Natural killer cell (primary cell): ENCODE results near the gene FLRT1. TPM values are rescaled to one million over a fixed set of nuclear protein-coding genes. Genes with fewer than 3 reads are reported as not detected.

Experiments used
- ATAC-seq, 3 donors: fragments of 150-1000 bp in 2 of 3; fragments of 200-7000 bp in 1 of 3; cut with Tn5 transposase; 1 replicate in 1 of 3; 2 replicates in 2 of 3; pipeline ENCODE4 v1.10.0; 2021; ENCODE audit warnings: mild to moderate bottlenecking in 2 of 3, moderate library complexity in 2 of 3
- DNase-seq, 2 donors: peaks; one replicate each; pipeline versions ENCODE4 v3.0.0 to v3.0.0-alpha.2; 2013 to 2021; ENCODE audit warnings: mixed read lengths in 1 of 2
- H3K27ac ChIP-seq: one replicate; pipeline ENCODE4 v1.5.1; 2013; ENCODE audit warnings: mild to moderate bottlenecking, low read length
- H3K27me3 ChIP-seq: one replicate; pipeline ENCODE4 v1.6.1; 2013; ENCODE audit warnings: low read length; ENCODE audit not compliant: control insufficient read depth, insufficient read depth
- H3K36me3 ChIP-seq: one replicate; pipeline ENCODE4 v1.6.1; 2013; ENCODE audit warnings: low read length; ENCODE audit not compliant: control insufficient read depth, insufficient read depth
- H3K4me1 ChIP-seq: one replicate; pipeline ENCODE4 v1.6.1; 2013; ENCODE audit warnings: low read length; ENCODE audit not compliant: control insufficient read depth, insufficient read depth
- H3K4me3 ChIP-seq: one replicate; pipeline ENCODE4 v1.5.1; 2013; ENCODE audit warnings: low read length
- H3K9me3 ChIP-seq: one replicate; pipeline ENCODE4 v1.6.1; 2013; ENCODE audit warnings: low read length; ENCODE audit not compliant: control insufficient read depth, insufficient read depth
- H3K27ac Mint-ChIP-seq, 2 donors: one replicate each; pipeline ENCODE4 v1.8.0; 2022; ENCODE audit warnings: mild to moderate bottlenecking in 2 of 2, mixed read lengths in 2 of 2, moderate library complexity in 1 of 2
- H3K27me3 Mint-ChIP-seq, 2 donors: one replicate each; pipeline ENCODE4 v1.8.0; 2022; ENCODE audit warnings: low read depth in 2 of 2, mixed read lengths in 2 of 2
- H3K36me3 Mint-ChIP-seq: one replicate; pipeline ENCODE4 v1.8.0; 2022; ENCODE audit warnings: mixed read lengths
- H3K4me1 Mint-ChIP-seq, 2 donors: one replicate each; pipeline ENCODE4 v1.8.0; 2022; ENCODE audit warnings: mixed read lengths in 2 of 2
- H3K4me3 Mint-ChIP-seq: one replicate; pipeline ENCODE4 v1.8.0; 2022; ENCODE audit warnings: mild to moderate bottlenecking, moderate library complexity, mixed read lengths
- H3K9me3 Mint-ChIP-seq, 2 donors: one replicate each; pipeline ENCODE4 v1.8.0; 2022; ENCODE audit warnings: mixed read lengths in 2 of 2
- CTCF ChIP-seq: fragments of 200-600 bp; IDR thresholded peaks from one replicate; pipeline ENCODE4 v1.8.0; 2022; ENCODE audit warnings: antibody characterized with exemption
- WGBS: methylation state at CpG from one replicate; pipeline ENCODE4 v1.1.7; 2013; ENCODE audit warnings: missing lambda C conversion rate; ENCODE audit not compliant: insufficient coverage; 5-methylcytosine and 5-hydroxymethylcytosine counted together
- intact Hi-C: fragments of 100-400 bp; cut with micrococcal nuclease; formaldehyde crosslinking; loops from one replicate; pipeline ENCODE4 v1.14.2; 2022
- total RNA-seq, 4 donors: library from RNA; stranded (reverse); fragments of 120-200 nt in 1 of 4; gene quantifications; one replicate each; pipeline versions ENCODE4 v1.2.3 to v1.2.4, GENCODE V29; 2013 to 2022

FLRT1 gene
- total RNA-seq, 3 donors from 2014 or later (not counting 1 experiment from before 2014, with no cell fraction given), result not detected

GRCh38 chr11:64015935-64016845, 19.5 kb upstream of the FLRT1 start:
- intact Hi-C loops, result no loop called here
- Histone ChIP-seq H3K4me1 (no peaks in the 10 kb centered on the region), H3K27me3 (no peaks in the 10 kb centered on the region), H3K4me3 (no peak overlapping the region), H3K9me3 (no peaks in the 10 kb centered on the region), H3K27ac (no peak overlapping the region), H3K36me3 (no peaks in the 10 kb centered on the region)
- H3K9me3 Mint-ChIP-seq, result no peaks in the 10 kb centered on the region
- no peaks in the 10 kb centered on the region for H3K36me3 Mint-ChIP-seq
- no peak for TF ChIP-seq CTCF
- no peaks in the 10 kb centered on the region for H3K27me3 Mint-ChIP-seq
- no peak overlapping the region for H3K27ac Mint-ChIP-seq
- H3K4me3 Mint-ChIP-seq, result no peak overlapping the region
- ATAC-seq (no peak), DNase-seq (no peak)
- H3K4me1 Mint-ChIP-seq, result peaks cover 0 to 2% of the 10 kb centered on the region in 2 donors
- WGBS, result 92% methylated on average over 35 of the region's 35 CpGs

GRCh38 chr11:64017945-64018224, 17.8 kb upstream of the FLRT1 start:
- Histone ChIP-seq H3K9me3 (no peaks in the 10 kb centered on the region), H3K27ac (no peak overlapping the region), H3K4me1 (no peaks in the 10 kb centered on the region), H3K36me3 (no peaks in the 10 kb centered on the region), H3K27me3 (no peaks in the 10 kb centered on the region), H3K4me3 (no peak overlapping the region)
- no peak for ATAC-seq
- H3K9me3 Mint-ChIP-seq, result no peaks in the 10 kb centered on the region
- WGBS, result 92% methylated on average over 7 of the region's 7 CpGs
- TF ChIP-seq CTCF, result no peak
- no peaks in the 10 kb centered on the region for H3K27me3 Mint-ChIP-seq
- H3K4me3 Mint-ChIP-seq, result no peak overlapping the region
- DNase-seq, result no peak
- H3K4me1 Mint-ChIP-seq, result no peaks in the 10 kb centered on the region
- H3K36me3 Mint-ChIP-seq, result no peaks in the 10 kb centered on the region
- intact Hi-C loops, result no loop called here
- H3K27ac Mint-ChIP-seq, result no peak overlapping the region

GRCh38 chr11:64018310-64018709, 17.4 kb upstream of the FLRT1 start:
- Mint-ChIP-seq H3K27ac (no peak overlapping the region), H3K36me3 (no peaks in the 10 kb centered on the region), H3K9me3 (no peaks in the 10 kb centered on the region), H3K4me1 (no peaks in the 10 kb centered on the region), H3K4me3 (no peak overlapping the region), H3K27me3 (no peaks in the 10 kb centered on the region)
- Histone ChIP-seq H3K27me3 (no peaks in the 10 kb centered on the region), H3K4me1 (no peaks in the 10 kb centered on the region), H3K27ac (no peak overlapping the region), H3K4me3 (no peak overlapping the region), H3K9me3 (no peaks in the 10 kb centered on the region), H3K36me3 (no peaks in the 10 kb centered on the region)
- no peak for TF ChIP-seq CTCF
- DNase-seq (no peak), ATAC-seq (no peak)
- intact Hi-C loops, result no loop called here
- 91% methylated on average over 8 of the region's 8 CpGs for WGBS
